ENCODE results near the gene RAE1.
"Not testable (repeated sequence)": the region's sequence is repeated elsewhere in the genome, so short reads cannot be mapped to it uniquely, and the experiment has no call there.

The RAE1 gene

DNA sequence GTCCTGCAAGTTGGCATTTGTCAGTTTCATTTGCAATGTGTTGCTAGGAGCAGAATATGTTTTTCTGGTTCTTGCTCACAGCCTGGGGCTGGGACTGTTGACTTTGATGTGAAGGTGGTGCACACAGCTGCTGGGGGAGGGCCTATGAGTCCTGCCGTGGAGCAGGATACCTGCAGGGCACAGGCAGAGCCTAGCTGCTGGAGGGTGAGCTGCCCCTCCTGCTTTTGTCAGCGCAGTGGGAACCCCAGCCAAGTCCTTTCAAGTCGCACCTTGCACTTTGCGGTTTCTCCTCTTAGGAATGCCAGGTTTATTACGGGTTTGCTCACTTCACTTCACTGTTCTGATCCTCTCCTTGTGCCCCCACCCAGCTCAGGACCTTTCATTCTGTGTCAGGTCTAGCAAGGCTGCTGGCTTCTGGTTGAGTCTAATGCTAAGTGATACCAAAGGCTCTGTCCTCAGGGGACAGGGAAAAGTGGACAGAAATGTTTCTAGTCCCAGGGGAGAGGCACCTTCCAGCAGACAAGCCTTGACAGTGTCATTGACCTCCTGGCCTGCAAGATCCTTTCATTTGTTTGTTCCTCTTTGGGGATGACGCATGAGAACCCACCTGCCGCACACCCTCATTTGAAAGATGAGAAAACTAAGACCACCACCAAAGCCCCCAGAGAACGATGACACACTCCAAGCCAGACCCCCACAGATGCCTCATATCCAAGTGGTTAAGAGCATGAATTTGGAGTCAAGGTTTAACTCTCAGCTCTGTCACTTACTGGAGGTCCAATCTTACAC, 24.2 kb upstream of the RAE1 start:
- no peak for DNase-seq (ENCODE audit: low spot score)

DNA sequence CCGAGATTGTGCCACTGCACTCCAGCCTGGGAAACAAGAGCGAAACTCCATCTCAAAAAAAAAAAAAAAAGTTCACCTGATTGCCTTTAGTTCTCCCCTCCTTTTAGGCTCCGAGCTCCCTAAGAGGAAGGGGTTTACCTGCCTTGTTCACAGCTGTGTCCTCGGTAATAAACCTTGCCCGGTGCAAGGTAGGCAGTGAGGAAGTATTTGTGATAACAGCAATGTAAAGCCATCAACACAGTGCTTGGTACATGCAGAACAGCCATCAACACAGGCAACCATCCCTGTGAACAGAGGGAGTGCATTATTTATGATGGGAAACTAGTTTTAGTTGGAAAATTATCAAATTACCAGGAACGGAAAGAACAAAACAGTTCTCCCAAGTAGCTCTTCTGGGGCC, 23.2 kb upstream of the RAE1 start:
- DNase-seq (ENCODE audit: low spot score), result no peak

GRCh38 chr20:57329608-57330221, 21.3 kb upstream of the RAE1 start, which contains the start of gene SPO11:
Gene SPO11 (plus strand): TSS chr20:57329803. CDS start chr20:57329868, 65 bp downstream.
- no peak for DNase-seq (ENCODE audit: low spot score)

DNA sequence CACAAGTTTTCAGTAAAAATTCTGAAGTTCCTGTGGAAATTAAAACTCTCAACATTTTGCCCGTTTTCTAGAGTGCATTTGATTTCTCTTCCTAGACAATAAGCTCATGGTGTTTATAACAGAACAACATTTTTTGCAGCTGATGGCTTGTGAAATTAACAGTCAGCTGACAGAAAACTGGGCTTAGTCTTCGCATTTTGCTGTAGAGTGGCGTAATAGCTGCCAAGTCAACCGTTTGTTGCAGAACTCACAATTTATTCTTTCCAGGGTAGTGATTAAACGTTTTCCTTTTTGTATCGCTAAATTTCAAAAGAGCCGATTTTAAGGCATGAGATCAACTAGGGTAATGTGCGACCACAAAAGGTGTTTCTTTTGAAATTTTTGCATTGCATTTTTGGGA, 20.1 kb upstream of the RAE1 start:
- DNase-seq (ENCODE audit: low spot score), result no peak

DNA sequence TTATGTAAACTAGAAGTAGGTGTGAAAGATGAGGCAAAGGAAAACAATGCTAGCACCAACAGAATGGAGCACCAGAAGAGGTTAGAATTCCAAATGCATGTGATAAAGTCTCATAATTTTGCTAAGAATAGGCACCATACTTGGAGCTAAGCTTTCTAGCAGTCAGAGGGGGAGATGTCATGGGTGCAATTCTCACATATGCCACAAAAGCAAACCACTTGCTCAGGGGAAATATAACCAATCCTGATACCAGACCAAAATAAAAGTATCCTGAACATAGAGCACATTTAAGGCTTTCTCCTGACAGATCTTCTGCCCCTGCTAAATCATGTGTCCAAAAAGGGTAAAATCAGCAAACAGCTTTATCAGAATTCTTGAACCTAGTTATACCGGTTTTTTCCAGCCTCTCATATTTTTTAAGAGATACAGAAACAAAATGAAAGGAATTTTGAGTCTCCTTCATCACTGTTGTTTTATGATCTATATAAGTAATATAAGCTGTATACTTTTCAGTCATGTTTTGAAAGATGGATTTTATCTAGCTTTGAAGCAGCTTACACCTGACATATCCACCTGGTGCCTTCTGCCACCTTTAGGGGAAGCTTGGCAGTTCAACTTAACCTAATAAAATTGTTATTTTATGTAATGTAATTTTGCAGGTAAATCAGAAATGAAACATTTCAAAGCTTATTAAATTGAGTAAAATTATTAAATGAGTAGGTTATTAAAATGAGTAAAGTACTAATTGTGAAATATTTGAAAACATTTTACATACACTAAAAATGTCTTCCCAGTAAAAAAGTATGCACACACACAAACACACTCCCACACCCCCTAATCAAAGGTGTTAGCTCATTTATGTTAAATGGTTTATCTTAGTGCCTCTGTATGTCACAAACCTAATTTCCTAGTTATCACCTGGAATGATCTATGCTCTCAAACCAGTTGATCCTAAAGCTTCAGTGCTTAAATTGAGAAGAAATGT, 18.7 kb upstream of the RAE1 start:
- DNase-seq (ENCODE audit: low spot score), result no peak

DNA sequence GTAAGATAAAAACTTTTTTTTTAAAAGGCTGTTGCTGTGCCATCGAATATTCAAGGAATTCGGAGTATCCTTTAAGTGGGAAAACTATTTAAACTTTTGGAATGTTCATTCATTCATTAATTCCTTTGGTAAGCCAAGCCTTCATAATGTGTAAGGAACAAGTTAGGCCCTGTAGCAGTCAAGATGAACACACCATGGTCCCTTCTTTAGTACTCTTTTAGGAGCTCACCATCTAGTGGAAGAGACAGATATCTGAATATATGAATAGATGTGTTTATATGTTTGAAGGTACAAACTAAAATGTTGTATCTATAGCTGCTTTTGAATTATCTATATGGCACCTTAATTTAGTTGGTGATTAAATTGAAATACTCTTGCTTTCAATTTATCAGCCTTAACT, 15.7 kb upstream of the RAE1 start:
- no peak for DNase-seq (ENCODE audit: low spot score)

DNA sequence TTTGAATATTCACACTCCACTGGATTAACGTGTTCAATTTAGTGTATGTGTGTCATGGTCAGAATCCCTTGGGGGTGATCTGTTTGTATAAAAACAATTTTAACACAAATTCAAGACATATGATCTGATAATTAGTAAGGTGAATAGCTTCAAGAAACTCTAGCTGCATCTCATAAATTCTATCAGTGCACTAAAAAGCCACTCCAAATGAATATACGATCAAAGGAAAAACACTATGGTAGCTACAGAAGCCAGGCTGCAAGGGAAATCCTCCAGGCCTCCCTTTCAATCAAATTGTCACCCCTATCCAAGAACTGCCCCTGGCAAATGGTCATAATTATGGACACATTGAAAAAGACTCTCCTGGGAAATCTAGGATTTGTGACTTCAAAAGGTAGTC, 9.4 kb upstream of the RAE1 start:
- DNase-seq (ENCODE audit: low spot score), result no peak

GRCh38 chr20:57342829-57343228, 8.2 kb upstream of the RAE1 start:
- DNase-seq (ENCODE audit: low spot score), result no peak

GRCh38 chr20:57346477-57346876, 4.6 kb upstream of the RAE1 start:
- peak; percentile 68 for DNase-seq (ENCODE audit: low spot score)

DNA sequence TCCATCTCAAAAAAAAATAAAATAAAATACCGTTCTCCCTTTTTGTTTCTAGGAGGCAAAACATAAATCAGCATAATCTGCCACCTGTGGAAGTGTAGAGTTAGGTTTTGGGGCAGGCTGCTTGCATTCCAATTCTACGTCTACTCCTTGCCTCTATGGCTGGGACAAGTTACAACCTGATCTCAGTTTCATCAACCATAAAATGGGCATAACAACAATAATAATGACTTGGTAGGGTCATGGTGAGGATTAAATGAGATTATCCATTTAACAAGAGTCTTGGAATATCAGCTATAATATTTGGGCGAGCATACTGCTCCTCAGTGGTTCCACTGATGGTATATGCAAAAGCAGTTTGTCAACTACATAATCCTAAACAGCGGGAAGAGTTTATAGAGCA, 3.7 kb upstream of the RAE1 start:
- no peak for DNase-seq (ENCODE audit: low spot score)

GRCh38 chr20:57348200-57348921, 2.7 kb upstream of the RAE1 start:
- not testable (repeated sequence) for DNase-seq (ENCODE audit: low spot score)

DNA sequence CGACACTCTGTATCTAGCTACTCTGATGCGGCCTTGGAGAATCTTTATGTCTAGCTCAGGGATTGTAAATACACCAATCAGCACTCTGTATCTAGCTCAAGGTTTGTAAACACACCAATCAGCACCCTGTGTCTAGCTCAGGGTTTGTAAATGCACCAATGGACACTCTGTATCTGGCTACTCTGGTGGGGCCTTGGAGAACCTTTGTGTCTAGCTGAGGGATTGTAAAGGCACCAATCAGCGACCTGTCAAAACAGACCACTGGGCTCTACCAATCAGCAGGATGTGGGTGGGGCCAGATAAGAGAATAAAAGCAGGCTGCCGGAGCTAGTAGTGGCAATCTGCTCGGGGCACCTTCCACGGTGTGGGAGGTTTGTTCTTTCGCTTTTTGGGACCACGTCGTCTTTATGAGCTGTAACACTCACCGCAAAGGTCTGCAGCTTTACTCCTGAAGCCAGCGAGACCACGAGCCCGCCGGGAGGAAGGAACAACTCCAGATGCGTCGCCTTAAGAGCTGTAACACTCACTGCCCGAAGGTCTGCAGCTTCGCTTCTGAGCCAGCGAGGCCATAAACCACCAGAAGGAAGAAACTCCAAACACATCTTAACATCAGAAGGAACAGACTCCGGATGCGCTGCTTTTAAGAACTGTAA, 2.0 kb upstream of the RAE1 start:
- DNase-seq (ENCODE audit: low spot score), result not testable (repeated sequence)

GRCh38 chr20:57350081-57350710, 859 bp upstream of the RAE1 start:
- DNase-seq (ENCODE audit: low spot score), result no peak

DNA sequence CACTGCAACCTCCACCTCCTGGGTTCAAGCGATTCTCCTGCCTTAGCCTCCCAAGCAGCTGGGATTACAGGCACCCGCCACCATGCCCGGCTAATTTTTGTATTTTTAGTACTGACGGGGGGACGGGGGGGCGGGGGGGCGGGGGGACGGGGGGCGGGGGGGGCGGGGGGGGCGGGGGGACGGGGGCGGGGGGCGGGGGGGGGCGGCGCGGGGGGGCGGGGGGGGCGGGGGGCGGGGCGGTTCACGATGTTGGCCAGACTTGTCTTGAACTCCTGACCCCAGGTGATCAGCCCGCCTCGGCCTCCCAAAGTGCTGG, 371 bp upstream of the RAE1 start:
- DNase-seq (ENCODE audit: low spot score), result not testable (repeated sequence)

DNA sequence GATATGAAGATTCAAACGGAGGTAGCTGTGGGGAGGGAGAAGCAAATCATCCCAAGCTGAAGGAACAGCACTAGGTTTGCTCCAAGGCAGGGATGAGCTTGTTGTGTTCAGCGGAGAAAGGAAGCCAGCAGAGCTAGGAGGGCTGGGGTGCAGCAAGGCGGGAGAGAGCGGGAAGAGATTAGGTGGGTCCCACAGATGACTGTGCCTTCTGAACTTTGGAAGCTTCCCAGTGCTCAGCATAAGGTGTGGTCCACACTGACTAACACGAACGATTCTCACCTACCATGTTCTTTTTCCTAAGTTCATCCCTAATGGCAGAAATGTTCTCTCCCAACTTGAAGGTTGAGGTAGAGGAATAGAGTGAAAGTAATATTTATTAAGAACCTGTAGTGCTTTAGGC, 1.2 kb downstream of the RAE1 start:
- DNase-seq (ENCODE audit: low spot score), result no peak

DNA sequence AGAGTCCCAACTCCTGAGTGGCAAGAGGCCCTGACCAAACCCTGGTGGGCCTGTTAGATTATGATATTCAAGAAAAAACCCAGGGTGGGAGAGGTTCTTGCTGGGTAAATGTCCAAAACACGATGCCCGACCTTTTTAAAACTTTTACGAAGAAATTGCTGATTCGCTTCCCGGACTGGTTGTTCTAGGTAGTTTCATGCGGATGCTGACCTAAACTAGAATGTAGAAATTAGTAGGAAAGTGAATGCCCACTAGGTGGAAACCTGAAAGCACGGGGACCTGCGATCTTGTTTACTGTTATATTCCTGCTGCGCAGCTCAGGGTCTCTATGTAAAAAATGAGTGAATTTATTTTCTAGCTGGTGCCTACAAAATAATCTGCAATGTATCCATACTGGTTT, 2.3 kb downstream of the RAE1 start:
- no peak for DNase-seq (ENCODE audit: low spot score)

GRCh38 chr20:57361517-57361916, 10.5 kb downstream of the RAE1 start:
- no peak for DNase-seq (ENCODE audit: low spot score)

GRCh38 chr20:57364451-57364850, 13.4 kb downstream of the RAE1 start:
- no peak for DNase-seq (ENCODE audit: low spot score)

DNA sequence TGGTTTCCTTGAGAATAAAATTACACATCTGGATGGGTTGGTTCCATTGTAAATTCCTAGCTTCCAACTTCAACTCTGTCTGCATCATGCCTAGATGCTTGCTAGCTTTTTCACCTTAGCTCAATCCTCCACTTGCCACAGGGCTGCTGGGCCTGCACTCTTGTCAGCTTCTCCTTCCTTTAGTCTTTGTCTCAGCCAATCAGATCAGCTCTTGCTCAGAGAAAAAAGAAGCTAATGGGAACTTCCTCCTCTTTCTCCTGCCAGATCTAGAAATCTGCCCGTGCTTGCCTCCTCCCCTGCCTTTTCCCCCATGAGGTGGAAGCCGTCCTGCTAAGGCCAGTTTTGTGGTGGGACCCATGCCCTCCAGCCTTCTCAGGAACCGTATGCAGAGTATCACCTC, 18.5 kb downstream of the RAE1 start:
- no peak for DNase-seq (ENCODE audit: low spot score)

DNA sequence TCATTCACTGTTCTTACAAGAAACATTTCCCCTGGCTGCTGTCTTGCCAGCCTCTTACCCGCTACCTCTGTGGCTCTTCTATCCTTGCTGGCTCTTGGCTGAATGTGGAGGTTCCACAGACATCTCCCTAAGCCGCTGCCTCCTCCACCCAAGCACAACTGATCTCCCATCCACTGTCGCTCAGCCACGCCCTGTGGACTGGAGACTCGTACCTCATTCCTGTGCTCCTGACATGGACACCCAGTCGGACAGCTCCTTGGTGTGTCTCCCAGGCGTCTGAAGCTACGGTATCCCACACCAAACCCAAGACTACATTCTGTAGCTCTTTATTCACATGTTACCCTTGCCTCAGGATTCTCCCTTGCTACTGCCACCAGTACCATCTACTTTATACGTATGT, 19.3 kb downstream of the RAE1 start:
- no peak for DNase-seq (ENCODE audit: low spot score)

- no peak for DNase-seq (ENCODE audit: low spot score)
Observed at GRCh38 chr20:57371363-57371762, 20.3 kb downstream of the RAE1 start.

All from activated CD4-positive, alpha-beta T cell treated with anti-CD3 and anti-CD28 coated beads, Interleukin-2, Interleukin-4, amounts not matched to agents 100 ng/mL and 50 ng/mL, durations not matched to agents 16 hours and 8 hours (primary cell).